ENCODE results near the gene NELFB. TPM values are rescaled to one million over a fixed set of nuclear protein-coding genes. Genes with fewer than 3 reads are reported as not detected.
A peak's percentile ranks its signal among the peaks of the same experiment; 100 is the strongest.

Gene NELFB
- total and polyA plus RNA-seq, 4 donors = 29.6 to 83.7 (median 55.4) TPM

DNA sequence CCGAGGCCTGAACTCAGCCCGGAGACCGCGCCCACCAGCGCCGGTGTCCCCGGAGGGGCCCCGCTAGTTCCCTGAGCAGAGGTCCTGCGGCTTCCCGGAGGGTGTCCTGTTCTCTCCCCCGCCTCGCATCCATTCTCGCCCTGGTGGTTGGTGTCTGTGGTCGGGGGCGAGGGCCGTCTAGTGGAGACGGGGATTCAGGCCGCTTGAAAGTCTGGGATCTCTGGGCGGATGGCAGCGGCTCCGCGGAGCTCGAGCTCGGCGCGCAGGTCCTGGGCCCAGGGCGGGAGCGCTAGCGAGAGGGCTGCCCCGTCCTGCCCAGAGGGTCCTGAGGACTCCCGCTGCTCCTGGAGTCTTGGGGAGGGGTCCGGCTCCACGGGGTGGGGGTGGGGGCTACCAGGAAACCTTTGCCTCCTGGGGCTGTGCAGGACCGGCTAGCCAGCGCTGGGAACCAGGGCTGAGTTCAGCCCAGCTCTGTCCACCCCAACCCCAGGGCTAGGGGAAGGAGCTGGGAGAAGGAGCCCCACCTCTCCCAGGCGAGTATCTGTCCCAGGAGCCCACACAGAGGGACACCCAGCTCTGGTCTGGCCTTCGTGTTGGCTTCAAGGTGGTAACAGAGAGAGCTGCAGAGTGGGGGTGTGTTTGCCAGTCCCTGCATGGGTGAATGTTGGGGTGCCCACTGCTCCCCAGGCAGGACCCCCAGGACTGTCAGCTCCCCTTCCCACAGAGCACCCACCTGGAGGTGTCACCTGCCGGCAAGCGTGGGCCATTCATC is 26.4 kb downstream of the NELFB start:
- Histone ChIP-seq H3K27ac (ENCODE audit: low read depth, low read length) (no peak overlapping the region), H3K27me3 (ENCODE audit: control insufficient read depth, insufficient read depth, low read length) (peaks cover 48% of the 10 kb centered on the region), H3K9me3 (ENCODE audit: control insufficient read depth, insufficient read depth, low read length) (no peaks in the 10 kb centered on the region), H3K4me1 (ENCODE audit: control insufficient read depth, insufficient read depth, low read length) (peaks cover 26% of the 10 kb centered on the region), H3K36me3 (ENCODE audit: control insufficient read depth, insufficient read depth, low read length) (peaks cover 7% of the 10 kb centered on the region), H3K4me3 (ENCODE audit: low read depth, low read length) (no peak overlapping the region)
- 15% methylated on average over 35 of the region's 39 CpGs for WGBS (ENCODE audit: insufficient coverage)
- peak in 1 of 6 donors; percentile 7 for DNase-seq (ENCODE audit: low read depth in 4 of 6, low spot score in 6 of 6)

DNA sequence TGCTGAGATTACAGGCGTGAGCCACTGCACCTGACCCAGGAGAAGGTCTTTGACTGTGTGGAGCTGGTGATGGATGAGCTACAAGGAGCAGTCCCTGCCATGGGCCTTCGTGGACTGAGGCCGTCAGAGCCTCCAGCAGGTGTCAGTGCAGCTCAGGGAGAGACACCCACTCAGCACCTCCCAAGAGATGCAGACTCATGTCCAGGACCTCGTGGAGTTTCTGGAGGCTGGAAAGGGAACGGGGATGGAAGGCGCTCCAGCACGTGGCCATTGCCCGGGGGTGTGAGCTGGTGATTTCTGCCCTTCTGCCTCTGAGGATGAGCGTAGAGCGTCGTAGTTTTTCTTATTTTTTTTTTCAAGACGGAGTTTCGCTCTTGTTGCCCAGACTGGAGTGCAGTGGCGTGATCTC is 31.9 kb downstream of the NELFB start:
- no peaks in the 10 kb centered on the region for H3K36me3 ChIP-seq (ENCODE audit: control insufficient read depth, insufficient read depth, low read length)
- peak in 2 of 6 donors; percentile 66 to 68 for DNase-seq (ENCODE audit: low read depth in 4 of 6, low spot score in 6 of 6)

GRCh38 chr9:137293094-137293481 is 38.0 kb downstream of the NELFB start:
- Histone ChIP-seq H3K4me1 (ENCODE audit: control insufficient read depth, insufficient read depth, low read length) (peaks cover 28% of the 10 kb centered on the region), H3K36me3 (ENCODE audit: control insufficient read depth, insufficient read depth, low read length) (peaks cover 9% of the 10 kb centered on the region), H3K4me3 (ENCODE audit: low read depth, low read length) (no peak overlapping the region), H3K27me3 (ENCODE audit: control insufficient read depth, insufficient read depth, low read length) (no peaks in the 10 kb centered on the region), H3K9me3 (ENCODE audit: control insufficient read depth, insufficient read depth, low read length) (no peaks in the 10 kb centered on the region), H3K27ac (ENCODE audit: low read depth, low read length) (no peak overlapping the region)
- DNase-seq (ENCODE audit: low read depth in 4 of 6, low spot score in 6 of 6) = no peak
- 72% methylated on average over 10 of the region's 15 CpGs for WGBS (ENCODE audit: insufficient coverage)

More for the DNA sequence above, 31.9 kb downstream of the NELFB start:
- Histone ChIP-seq H3K27me3 (ENCODE audit: control insufficient read depth, insufficient read depth, low read length) (peaks cover 2% of the 10 kb centered on the region), H3K4me3 (ENCODE audit: low read depth, low read length) (no peak overlapping the region), H3K27ac (ENCODE audit: low read depth, low read length) (no peak overlapping the region), H3K9me3 (ENCODE audit: control insufficient read depth, insufficient read depth, low read length) (no peaks in the 10 kb centered on the region), H3K4me1 (ENCODE audit: control insufficient read depth, insufficient read depth, low read length) (no peaks in the 10 kb centered on the region)
- 14% methylated on average over 4 of the region's 14 CpGs for WGBS (ENCODE audit: insufficient coverage)

- 87% methylated on average over 22 of the region's 29 CpGs for WGBS (ENCODE audit: insufficient coverage)
- H3K9me3 ChIP-seq (ENCODE audit: control insufficient read depth, insufficient read depth, low read length) = no peaks in the 10 kb centered on the region
- H3K4me1 ChIP-seq (ENCODE audit: control insufficient read depth, insufficient read depth, low read length) = peaks cover 33% of the 10 kb centered on the region
- H3K4me3 ChIP-seq (ENCODE audit: low read depth, low read length) = no peak overlapping the region
- H3K27me3 ChIP-seq (ENCODE audit: control insufficient read depth, insufficient read depth, low read length) = no peaks in the 10 kb centered on the region
- H3K36me3 ChIP-seq (ENCODE audit: control insufficient read depth, insufficient read depth, low read length) = peaks cover 14% of the 10 kb centered on the region
- no peak for DNase-seq (ENCODE audit: low read depth in 4 of 6, low spot score in 6 of 6)
- H3K27ac ChIP-seq (ENCODE audit: low read depth, low read length) = no peak overlapping the region
These were observed 38.5 kb downstream of the NELFB start for GRCh38 chr9:137293482-137294090.

- H3K27ac ChIP-seq (ENCODE audit: low read depth, low read length) = no peak overlapping the region
- DNase-seq (ENCODE audit: low read depth in 4 of 6, low spot score in 6 of 6) = peak in 1 of 6 donors; percentile 62
- no peak overlapping the region for H3K4me3 ChIP-seq (ENCODE audit: low read depth, low read length)
- H3K4me1 ChIP-seq (ENCODE audit: control insufficient read depth, insufficient read depth, low read length) = peaks cover 39% of the 10 kb centered on the region
- H3K9me3 ChIP-seq (ENCODE audit: control insufficient read depth, insufficient read depth, low read length) = no peaks in the 10 kb centered on the region
- 70% methylated on average over 4 of the region's 11 CpGs for WGBS (ENCODE audit: insufficient coverage)
- H3K27me3 ChIP-seq (ENCODE audit: control insufficient read depth, insufficient read depth, low read length) = no peaks in the 10 kb centered on the region
- H3K36me3 ChIP-seq (ENCODE audit: control insufficient read depth, insufficient read depth, low read length) = peaks cover 20% of the 10 kb centered on the region
These were observed 39.1 kb downstream of the NELFB start for GRCh38 chr9:137294091-137294680.

- H3K27me3 ChIP-seq (ENCODE audit: control insufficient read depth, insufficient read depth, low read length) = no peaks in the 10 kb centered on the region
- WGBS (ENCODE audit: insufficient coverage) = 23% methylated on average over 35 of the region's 35 CpGs
- no peaks in the 10 kb centered on the region for H3K9me3 ChIP-seq (ENCODE audit: control insufficient read depth, insufficient read depth, low read length)
- peak in 1 of 6 donors; percentile 77 for DNase-seq (ENCODE audit: low read depth in 4 of 6, low spot score in 6 of 6)
- H3K4me3 ChIP-seq (ENCODE audit: low read depth, low read length) = no peak overlapping the region
- H3K4me1 ChIP-seq (ENCODE audit: control insufficient read depth, insufficient read depth, low read length) = peaks cover 43% of the 10 kb centered on the region
- H3K27ac ChIP-seq (ENCODE audit: low read depth, low read length) = no peak overlapping the region
- peaks cover 23% of the 10 kb centered on the region for H3K36me3 ChIP-seq (ENCODE audit: control insufficient read depth, insufficient read depth, low read length)
These were observed 39.6 kb downstream of the NELFB start for GRCh38 chr9:137294681-137295237.

GRCh38 chr9:137295238-137295811 is 40.2 kb downstream of the NELFB start:
- Histone ChIP-seq H3K9me3 (ENCODE audit: control insufficient read depth, insufficient read depth, low read length) (no peaks in the 10 kb centered on the region), H3K27ac (ENCODE audit: low read depth, low read length) (no peak overlapping the region), H3K36me3 (ENCODE audit: control insufficient read depth, insufficient read depth, low read length) (peaks cover 23% of the 10 kb centered on the region), H3K4me1 (ENCODE audit: control insufficient read depth, insufficient read depth, low read length) (peaks cover 49% of the 10 kb centered on the region), H3K4me3 (ENCODE audit: low read depth, low read length) (no peak overlapping the region), H3K27me3 (ENCODE audit: control insufficient read depth, insufficient read depth, low read length) (no peaks in the 10 kb centered on the region)
- peak in 2 of 6 donors; percentile 60 to 62 for DNase-seq (ENCODE audit: low read depth in 4 of 6, low spot score in 6 of 6)
- WGBS (ENCODE audit: insufficient coverage) = under 1% methylated on average over 74 of the region's 76 CpGs

GRCh38 chr9:137295849-137296669 is 40.9 kb downstream of the NELFB start:
- no peaks in the 10 kb centered on the region for H3K27me3 ChIP-seq (ENCODE audit: control insufficient read depth, insufficient read depth, low read length)

More at GRCh38 chr9:137295849-137296669, 40.9 kb downstream of the NELFB start:
- no peak for DNase-seq (ENCODE audit: low read depth in 4 of 6, low spot score in 6 of 6)
- H3K4me3 ChIP-seq (ENCODE audit: low read depth, low read length) = no peak overlapping the region
- peak overlapping the region; percentile 16 for H3K27ac ChIP-seq (ENCODE audit: low read depth, low read length)
- peaks cover 23% of the 10 kb centered on the region for H3K36me3 ChIP-seq (ENCODE audit: control insufficient read depth, insufficient read depth, low read length)
- peaks cover 54% of the 10 kb centered on the region for H3K4me1 ChIP-seq (ENCODE audit: control insufficient read depth, insufficient read depth, low read length)
- 12% methylated on average over 42 of the region's 78 CpGs for WGBS (ENCODE audit: insufficient coverage)
- H3K9me3 ChIP-seq (ENCODE audit: control insufficient read depth, insufficient read depth, low read length) = no peaks in the 10 kb centered on the region
